Endothelial cell of umbilical vein (primary cell): ENCODE measurements around the gene HECTD2. TPM values are rescaled to one million over a fixed set of nuclear protein-coding genes. Genes with fewer than 3 reads are reported as not detected.

Source experiments
- BruUV-seq: library from RNA; stranded (reverse); fragments of 400-500 nt; replicated peaks from 2 replicates; lab custom pipeline; 2021; lab: Mats Ljungman, UMichigan
- CTCF ChIA-PET: fragments of 300-600, 350-600 bp; sonication (Branson Sonifier 250); formaldehyde crosslinking; loops from one replicate; lab custom pipeline; 2021; ENCODE audit warnings: antibody characterized with exemption, inconsistent platforms; lab: Charles Lee
- POLR2A ChIA-PET: fragments of 300-600, 350-600 bp; sonication (Branson Sonifier 250); formaldehyde crosslinking; loops from one replicate; lab custom pipeline; 2021; ENCODE audit warnings: antibody characterized with exemption, inconsistent platforms; lab: Charles Lee
- DNase-seq: peaks from one replicate; pipeline ENCODE4 v3.0.0-alpha.2; 2011; ENCODE audit warnings: low read depth, low spot score
- FAIRE-seq: peaks from 2 replicates; lab custom pipeline; 2011; peaks lifted over from hg19 to GRCh38; lab: Jason Lieb, UNC
- H2AFZ ChIP-seq: 2 replicates; pipeline ENCODE4 v1.6.0; 2012; ENCODE audit warnings: low read depth, low read length, control low read depth, inconsistent platforms
- H3K27ac ChIP-seq: 2 replicates; pipeline ENCODE4 v1.5.1; 2011; ENCODE audit warnings: low read depth, mild to moderate bottlenecking, control low read depth, low read length, moderate library complexity; ENCODE audit not compliant: insufficient read depth
- H3K27me3 ChIP-seq, 2 experiments: 2 replicates each; pipeline versions ENCODE4 v1.6.0 to v1.6.1; 2011; ENCODE audit warnings: low read length in 2 of 2, mixed read lengths in 1 of 2; ENCODE audit not compliant: control insufficient read depth in 2 of 2, insufficient read depth in 2 of 2
- H3K36me3 ChIP-seq, 2 experiments: 2 replicates in 1 of 2; 3 replicates in 1 of 2; pipeline ENCODE4 v1.5.1; 2011; ENCODE audit warnings: low read length in 2 of 2, mild to moderate bottlenecking in 1 of 2, moderate library complexity in 1 of 2; ENCODE audit not compliant: control insufficient read depth in 2 of 2, insufficient read depth in 2 of 2; ENCODE audit errors: extremely low read depth in 1 of 2
- H3K4me1 ChIP-seq: 3 replicates; pipeline ENCODE4 v1.5.1; 2011; ENCODE audit warnings: mild to moderate bottlenecking, low read length; ENCODE audit not compliant: control insufficient read depth, insufficient read depth; ENCODE audit errors: extremely low read depth
- H3K4me2 ChIP-seq: 2 replicates; pipeline ENCODE4 v1.6.1; 2011; ENCODE audit warnings: low read length, control low read depth, mixed read lengths; ENCODE audit not compliant: insufficient read depth
- H3K4me3 ChIP-seq, 3 experiments: fragments of 200-600 bp in 1 of 3; sonication (generic), shearing (Covaris generic) in 1 of 3; replicated peaks in 1 of 3; 2 replicates each; pipeline ENCODE4 v1.5.1; 2011 to 2016; ENCODE audit warnings: control low read depth in 3 of 3, low read length in 3 of 3, mild to moderate bottlenecking in 2 of 3, inconsistent platforms in 1 of 3, low read depth in 1 of 3, moderate library complexity in 1 of 3; ENCODE audit not compliant: insufficient read depth in 1 of 3
- H3K79me2 ChIP-seq: 2 replicates; pipeline ENCODE4 v1.6.0; 2012; ENCODE audit warnings: low read length, inconsistent platforms; ENCODE audit not compliant: control insufficient read depth, insufficient read depth
- H3K9ac ChIP-seq: replicated peaks from 2 replicates; pipeline ENCODE3; 2011; ENCODE audit warnings: low read length, control low read depth; ENCODE audit not compliant: insufficient read depth; ENCODE audit errors: extremely low read depth
- H3K9me1 ChIP-seq: replicated peaks from 3 replicates; pipeline ENCODE4 v1.6.0; 2011; ENCODE audit warnings: mild to moderate bottlenecking, low read length; ENCODE audit not compliant: control insufficient read depth, insufficient read depth; ENCODE audit errors: extremely low read depth
- H3K9me3 ChIP-seq: replicated peaks from 2 replicates; pipeline ENCODE4 v1.5.1; 2012; ENCODE audit warnings: low read length, inconsistent platforms; ENCODE audit not compliant: control insufficient read depth, insufficient read depth
- H4K20me1 ChIP-seq: replicated peaks from 2 replicates; pipeline ENCODE3; 2011; ENCODE audit warnings: mild to moderate bottlenecking, low read length; ENCODE audit not compliant: control insufficient read depth, insufficient read depth; ENCODE audit errors: extremely low read depth
- EZH2 ChIP-seq: IDR thresholded peaks from 2 replicates; pipeline ENCODE4 v1.6.1; 2012; ENCODE audit warnings: borderline replicate concordance, low read depth, mild to moderate bottlenecking, moderate library complexity, low read length, inconsistent platforms; ENCODE audit not compliant: severe bottlenecking
- FOS ChIP-seq: IDR thresholded peaks from 2 replicates; pipeline ENCODE4 v1.6.1; 2011; ENCODE audit warnings: mild to moderate bottlenecking, low read length, moderate library complexity, borderline replicate concordance; ENCODE audit not compliant: insufficient read depth
- GATA2 ChIP-seq: IDR thresholded peaks from 2 replicates; pipeline ENCODE4 v1.7.0; 2011; ENCODE audit warnings: low read depth, mild to moderate bottlenecking, moderate library complexity, mixed read lengths, low read length; ENCODE audit not compliant: insufficient read length, insufficient read depth
- JUN ChIP-seq: IDR thresholded peaks from 2 replicates; pipeline ENCODE4 v1.6.1; 2011; ENCODE audit warnings: borderline replicate concordance, low read depth; ENCODE audit not compliant: insufficient read length, insufficient read depth
- MYC ChIP-seq: IDR thresholded peaks from one replicate; pipeline ENCODE4 v1.6.1; 2011; ENCODE audit warnings: mild to moderate bottlenecking, low read depth, low read length
- POLR2A ChIP-seq: IDR thresholded peaks from 2 replicates; pipeline ENCODE4 v1.6.1; 2012; ENCODE audit warnings: low read depth, mild to moderate bottlenecking, control low read depth, low read length
- POLR2AphosphoS5 ChIP-seq: IDR thresholded peaks from 2 replicates; pipeline ENCODE4 v1.6.1; 2012; ENCODE audit warnings: low read depth, mild to moderate bottlenecking, control low read depth, low read length, moderate library complexity; ENCODE audit not compliant: insufficient read depth
- dilution Hi-C: fragments of 300-500 bp; cut with MboI; formaldehyde crosslinking; loops from one replicate; pipeline ENCODE4 v1.15.0; 2019; ENCODE audit warnings: low sequenced_read_pairs; ENCODE audit not compliant: extremely low pct_ligation_motif_present
- intact Hi-C: fragments of 100-400 bp; cut with micrococcal nuclease; formaldehyde crosslinking; loops from one replicate; pipeline ENCODE4 v1.10.0; 2022
- polyA plus RNA-seq, 4 experiments: library from polyadenylated mRNA; depleted of rRNA in 3 of 4; stranded (reverse) in 3 of 4; unstranded in 1 of 4; fragments of >200 nt; gene quantifications; 2 replicates each; pipeline versions ENCODE4 v1.2.1 to v1.2.3, GENCODE V29; 2011 to 2012; ENCODE audit warnings: missing spikeins in 1 of 4
- total RNA-seq: library from RNA; stranded (reverse); gene quantifications from 2 replicates; pipeline ENCODE4 v1.2.3, GENCODE V29; 2021
- TF ChIP-seq, protein P1 (sequence below), 2 donors: IDR thresholded peaks; 1 replicate in 1 of 2; 2 replicates in 1 of 2; pipeline ENCODE4 v1.5.1; 2011; ENCODE audit warnings: low read length in 2 of 2, mild to moderate bottlenecking in 2 of 2, moderate library complexity in 2 of 2, control low read depth in 1 of 2, inconsistent platforms in 1 of 2, low read depth in 1 of 2; ENCODE audit not compliant: insufficient read depth in 1 of 2; ENCODE audit errors: extremely low read depth in 1 of 2
- TF ChIP-seq, protein P2 (sequence below): IDR thresholded peaks from 2 replicates; pipeline ENCODE4 v1.6.1; 2011; ENCODE audit not compliant: insufficient read depth, insufficient read length

HECTD2 gene
- total and polyA plus RNA-seq, 2 donors (not counting 3 experiments of a cell fraction or from before 2014, with no cell fraction given), result 4.2 to 10.7 TPM

DNA sequence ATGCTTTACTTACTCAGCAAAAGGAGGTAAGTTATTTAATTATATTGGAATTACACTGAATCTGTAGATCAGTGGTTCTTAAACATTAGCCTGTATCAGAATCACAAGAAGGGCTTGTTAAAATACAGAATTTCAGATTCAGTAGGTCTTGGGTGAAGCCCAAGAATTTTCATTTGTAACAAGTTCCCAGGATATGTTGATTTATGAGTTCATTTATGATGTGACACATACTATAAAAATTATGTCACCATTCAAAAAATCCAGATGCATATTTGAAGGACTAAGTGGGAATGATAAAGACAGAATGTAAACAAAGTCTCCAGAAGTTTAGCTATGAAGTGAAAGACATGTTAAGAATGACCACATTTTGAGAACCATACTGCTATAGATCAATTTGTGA, 52.3 kb downstream of the HECTD2 start:
- BruUV-seq, result no TSS peak

More for the DNA sequence above, 52.3 kb downstream of the HECTD2 start:
- dilution Hi-C loops (no loop called here), intact Hi-C loops (no loop called here)
- Histone ChIP-seq H3K27ac (no peak overlapping the region), H3K4me1 (no peaks in the 10 kb centered on the region), H2AFZ (no peak overlapping the region), H3K36me3 (no peaks in the 10 kb centered on the region), H4K20me1 (no peaks in the 10 kb centered on the region), H3K4me2 (no peak overlapping the region), H3K9me1 (peaks cover 3% of the 10 kb centered on the region), H3K9me3 (no peaks in the 10 kb centered on the region), H3K9ac (no peak overlapping the region), H3K27me3 (no peaks in the 10 kb centered on the region), H3K4me3 (no peak overlapping the region), H3K79me2 (no peaks in the 10 kb centered on the region)
- ChIA-PET CTCF (no interaction called here), POLR2A (no interaction called here)
- FAIRE-seq (no peak), DNase-seq (peak; percentile 14)
- no peak for TF ChIP-seq MYC
- TF ChIP-seq, protein P1, sequence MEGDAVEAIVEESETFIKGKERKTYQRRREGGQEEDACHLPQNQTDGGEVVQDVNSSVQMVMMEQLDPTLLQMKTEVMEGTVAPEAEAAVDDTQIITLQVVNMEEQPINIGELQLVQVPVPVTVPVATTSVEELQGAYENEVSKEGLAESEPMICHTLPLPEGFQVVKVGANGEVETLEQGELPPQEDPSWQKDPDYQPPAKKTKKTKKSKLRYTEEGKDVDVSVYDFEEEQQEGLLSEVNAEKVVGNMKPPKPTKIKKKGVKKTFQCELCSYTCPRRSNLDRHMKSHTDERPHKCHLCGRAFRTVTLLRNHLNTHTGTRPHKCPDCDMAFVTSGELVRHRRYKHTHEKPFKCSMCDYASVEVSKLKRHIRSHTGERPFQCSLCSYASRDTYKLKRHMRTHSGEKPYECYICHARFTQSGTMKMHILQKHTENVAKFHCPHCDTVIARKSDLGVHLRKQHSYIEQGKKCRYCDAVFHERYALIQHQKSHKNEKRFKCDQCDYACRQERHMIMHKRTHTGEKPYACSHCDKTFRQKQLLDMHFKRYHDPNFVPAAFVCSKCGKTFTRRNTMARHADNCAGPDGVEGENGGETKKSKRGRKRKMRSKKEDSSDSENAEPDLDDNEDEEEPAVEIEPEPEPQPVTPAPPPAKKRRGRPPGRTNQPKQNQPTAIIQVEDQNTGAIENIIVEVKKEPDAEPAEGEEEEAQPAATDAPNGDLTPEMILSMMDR (IDR thresholded peaks at IDR 0.05; ENCODE audit: extremely low read depth in 1 of 2, insufficient read depth in 1 of 2, low read depth in 1 of 2, low read length in 2 of 2), result no peak
- TF ChIP-seq, protein P2, sequence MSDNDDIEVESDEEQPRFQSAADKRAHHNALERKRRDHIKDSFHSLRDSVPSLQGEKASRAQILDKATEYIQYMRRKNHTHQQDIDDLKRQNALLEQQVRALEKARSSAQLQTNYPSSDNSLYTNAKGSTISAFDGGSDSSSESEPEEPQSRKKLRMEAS, result no peak
- TF ChIP-seq POLR2A, result no peak
- no peak for TF ChIP-seq JUN
- TF ChIP-seq GATA2, result no peak
- no peak for TF ChIP-seq POLR2AphosphoS5
- no peak for TF ChIP-seq EZH2
- no peak for TF ChIP-seq FOS
